Uterus (tissue), 4 donors: ENCODE measurements around the gene ZNG1F. TPM values are rescaled to one million over a fixed set of nuclear protein-coding genes. Genes with fewer than 3 reads are reported as not detected.
"Not testable (repeated sequence)": the region's sequence is repeated elsewhere in the genome, so short reads cannot be mapped to it uniquely, and the experiment has no call there.

Experiments used
- DNase-seq, 2 donors: peaks; one replicate each; pipeline ENCODE4 v3.0.0-alpha.2; 2019 to 2020
- H3K27ac ChIP-seq, 2 donors: fragments of 200-600 bp; sonication (generic); 1 replicate in 1 of 2; 2 replicates in 1 of 2; pipeline ENCODE4 v1.5.1; 2016 to 2018
- H3K27me3 ChIP-seq, 2 donors: fragments of 200-600 bp; sonication (generic); one replicate each; pipeline ENCODE4 v1.5.1; 2018 to 2019; ENCODE audit warnings: control low read depth in 1 of 2
- H3K36me3 ChIP-seq, 2 donors: fragments of 200-600 bp; sonication (generic); one replicate each; pipeline ENCODE4 v1.5.1; 2019; ENCODE audit warnings: control low read depth in 1 of 2
- H3K4me1 ChIP-seq, 2 donors: fragments of 200-600 bp; sonication (generic); one replicate each; pipeline ENCODE4 v1.5.1; 2018 to 2019; ENCODE audit warnings: control low read depth in 1 of 2
- H3K4me3 ChIP-seq, 2 donors: fragments of 200-600 bp; sonication (generic); 1 replicate in 1 of 2; 2 replicates in 1 of 2; pipeline ENCODE4 v1.5.1; 2018 to 2019; ENCODE audit warnings: mild to moderate bottlenecking in 1 of 2
- H3K9me3 ChIP-seq, 2 donors: fragments of 200-600 bp; sonication (generic); one replicate each; pipeline ENCODE4 v1.5.1; 2019; ENCODE audit warnings: control low read depth in 1 of 2
- intact Hi-C: fragments of 100-400 bp; cut with DNase I; formaldehyde crosslinking; loops from one replicate; pipeline ENCODE4 v1.15.1; 2023; ENCODE audit warnings: low total_unique reads
- total RNA-seq, 4 donors: library from RNA; depleted of rRNA in 3 of 4; stranded (reverse); fragments of >200 nt in 3 of 4; gene quantifications; one replicate each; pipeline versions ENCODE4 v1.1.0 to v1.2.4, GENCODE V29; 2014 to 2023
- donor health status: DM: yes; HTN: yes; CAD: no.

The ZNG1F gene
- total RNA-seq, 4 donors from 2014 or later = 1.0 to 20.3 (median 6.0) TPM

GRCh38 chr9:41111414-41111813, 77.7 kb downstream of the ZNG1F start:
- H3K9me3 ChIP-seq, DNase-seq, H3K36me3 ChIP-seq, intact Hi-C loops, H3K4me3 ChIP-seq, H3K27ac ChIP-seq, H3K27me3 ChIP-seq, H3K4me1 ChIP-seq: not testable (repeated sequence)

GRCh38 chr9:41110913-41111312, 78.2 kb downstream of the ZNG1F start:
- H3K36me3 ChIP-seq, H3K9me3 ChIP-seq, DNase-seq, H3K4me1 ChIP-seq, intact Hi-C loops, H3K4me3 ChIP-seq, H3K27me3 ChIP-seq, H3K27ac ChIP-seq: not testable (repeated sequence)

DNA sequence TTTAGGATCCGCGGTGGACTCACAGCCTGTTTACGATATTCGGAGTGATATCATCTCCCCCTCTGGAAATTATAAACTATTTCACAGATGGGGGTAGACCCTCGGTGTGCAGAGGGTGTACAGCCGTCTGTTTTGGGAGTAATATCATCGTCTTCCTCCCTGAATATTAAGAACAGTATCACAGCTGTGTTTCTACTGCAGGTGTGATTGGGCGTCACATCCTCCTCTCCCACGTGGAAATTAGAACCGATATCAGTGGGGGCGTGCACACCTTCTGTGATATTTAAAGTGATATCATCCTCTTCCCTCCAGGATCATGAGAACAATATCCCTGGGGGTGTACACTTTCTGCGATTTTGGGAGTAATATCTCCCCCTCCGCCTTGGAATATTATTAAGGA, 79.9 kb downstream of the ZNG1F start:
- H3K4me1 ChIP-seq, H3K36me3 ChIP-seq, H3K27ac ChIP-seq, intact Hi-C loops, H3K4me3 ChIP-seq, H3K27me3 ChIP-seq, DNase-seq, H3K9me3 ChIP-seq: not testable (repeated sequence)

DNA sequence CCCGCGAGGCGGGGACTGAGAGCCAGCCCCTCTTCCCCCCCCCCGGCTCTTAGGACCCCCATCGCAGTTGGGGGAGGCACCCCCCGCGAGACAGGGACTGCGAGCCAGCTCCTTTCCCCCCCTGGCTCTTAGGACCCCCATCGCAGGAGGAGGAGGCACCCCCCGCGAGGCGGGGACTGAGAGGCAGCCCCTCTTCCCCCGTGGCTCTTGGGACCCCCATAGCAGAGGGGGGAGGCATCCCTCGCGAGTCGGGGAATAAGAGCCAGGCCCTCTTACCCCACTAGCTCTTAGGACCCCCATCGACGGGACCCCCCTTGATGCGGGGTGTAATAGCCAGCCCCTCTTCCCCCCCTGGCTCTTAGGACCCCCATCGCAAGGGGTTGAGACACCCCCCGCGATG, 80.3 kb downstream of the ZNG1F start:
- H3K27ac ChIP-seq, intact Hi-C loops, H3K4me1 ChIP-seq, H3K9me3 ChIP-seq, H3K4me3 ChIP-seq, H3K36me3 ChIP-seq, DNase-seq, H3K27me3 ChIP-seq: not testable (repeated sequence)

DNA sequence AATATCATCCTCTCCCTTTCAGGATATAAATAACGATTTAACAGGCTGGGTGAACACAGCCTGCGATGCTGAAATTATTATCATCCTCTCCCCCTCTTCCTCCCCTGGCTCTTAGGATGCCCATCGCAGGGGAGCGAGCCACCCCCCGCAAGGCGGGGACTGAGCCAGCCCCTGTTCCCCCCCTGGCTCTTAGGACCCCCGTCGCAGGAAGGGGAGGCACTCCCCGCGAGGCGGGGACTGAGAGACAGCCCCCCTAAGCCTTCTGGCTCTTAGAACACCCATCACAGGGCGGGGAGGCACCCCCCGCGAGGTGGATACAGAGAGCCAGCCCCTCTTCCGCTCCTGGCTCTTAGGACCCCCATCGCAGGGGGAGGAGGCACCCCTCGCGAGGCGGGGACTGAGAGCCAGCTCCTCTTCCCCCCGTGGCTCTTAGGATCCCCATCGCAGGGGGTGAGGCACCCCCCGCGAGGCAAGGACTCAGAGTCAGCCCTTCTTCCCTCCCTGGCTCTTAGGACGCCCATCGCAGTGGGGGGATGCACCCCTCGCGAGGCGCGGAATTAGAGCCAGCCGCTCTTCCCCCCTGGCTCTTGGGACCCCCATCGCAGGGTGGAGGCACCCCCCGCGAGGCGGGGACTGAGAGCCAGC, 82.5 kb downstream of the ZNG1F start:
- H3K27me3 ChIP-seq, H3K9me3 ChIP-seq, DNase-seq, H3K36me3 ChIP-seq, H3K4me3 ChIP-seq, intact Hi-C loops, H3K27ac ChIP-seq, H3K4me1 ChIP-seq: not testable (repeated sequence)

DNA sequence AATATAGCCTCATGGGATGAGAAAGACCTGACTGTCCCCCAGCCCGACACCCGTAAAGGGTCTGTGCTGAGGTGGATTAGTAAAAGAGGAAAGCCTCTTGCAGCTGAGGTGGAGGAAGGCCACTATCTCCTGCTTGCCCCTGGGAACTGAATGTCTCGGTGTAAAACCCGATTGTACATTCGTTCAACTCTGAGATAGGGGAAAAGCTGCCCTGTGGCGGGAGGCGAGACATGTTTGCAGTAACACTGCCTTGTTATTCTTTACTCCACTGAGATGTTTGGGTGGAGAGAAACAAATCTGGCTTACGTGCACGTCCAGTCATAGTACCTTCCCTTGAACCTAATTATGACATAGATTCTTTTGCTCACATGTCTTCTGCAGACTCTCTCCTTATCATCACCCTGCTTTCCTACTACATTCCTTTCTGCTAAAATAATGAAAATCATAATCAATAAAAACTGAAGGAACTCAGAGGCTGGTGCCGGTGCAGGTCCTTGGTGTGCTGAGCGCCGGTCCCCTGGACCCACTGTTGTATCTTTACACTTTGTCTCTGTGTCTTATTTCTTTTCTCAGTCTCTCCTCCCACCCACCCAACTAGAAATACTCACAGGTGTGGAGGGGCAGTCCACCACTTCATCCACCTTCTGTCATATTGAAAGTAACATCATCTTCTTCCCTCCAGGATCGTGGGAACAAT, 83.4 kb downstream of the ZNG1F start:
- DNase-seq, H3K27ac ChIP-seq, H3K4me1 ChIP-seq, intact Hi-C loops, H3K27me3 ChIP-seq, H3K9me3 ChIP-seq, H3K4me3 ChIP-seq, H3K36me3 ChIP-seq: not testable (repeated sequence)

GRCh38 chr9:41104542-41104941, 84.6 kb downstream of the ZNG1F start:
- H3K27me3 ChIP-seq, intact Hi-C loops, H3K4me1 ChIP-seq, H3K36me3 ChIP-seq, H3K27ac ChIP-seq, H3K9me3 ChIP-seq, DNase-seq, H3K4me3 ChIP-seq: not testable (repeated sequence)

DNA sequence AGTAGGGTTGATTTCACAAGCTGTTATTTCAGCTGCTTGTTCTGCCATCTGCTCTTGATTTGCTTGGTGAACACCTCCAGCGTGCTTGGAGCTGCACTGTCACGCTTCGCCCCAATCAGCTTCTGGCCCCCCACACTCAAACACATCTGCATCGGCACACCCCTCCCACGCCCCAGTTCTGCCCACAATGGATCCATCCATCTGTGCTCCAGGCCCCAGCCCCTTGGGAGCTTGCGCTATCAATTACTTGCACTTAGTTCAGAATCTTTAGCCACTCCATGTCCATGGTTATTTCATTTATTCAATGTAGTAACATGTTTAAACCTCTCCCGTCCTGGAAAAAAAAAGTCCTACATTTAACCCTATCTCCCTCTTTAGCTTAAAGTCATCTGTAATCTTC, 88.6 kb downstream of the ZNG1F start:
- intact Hi-C loops, H3K4me1 ChIP-seq: not testable (repeated sequence)

DNA sequence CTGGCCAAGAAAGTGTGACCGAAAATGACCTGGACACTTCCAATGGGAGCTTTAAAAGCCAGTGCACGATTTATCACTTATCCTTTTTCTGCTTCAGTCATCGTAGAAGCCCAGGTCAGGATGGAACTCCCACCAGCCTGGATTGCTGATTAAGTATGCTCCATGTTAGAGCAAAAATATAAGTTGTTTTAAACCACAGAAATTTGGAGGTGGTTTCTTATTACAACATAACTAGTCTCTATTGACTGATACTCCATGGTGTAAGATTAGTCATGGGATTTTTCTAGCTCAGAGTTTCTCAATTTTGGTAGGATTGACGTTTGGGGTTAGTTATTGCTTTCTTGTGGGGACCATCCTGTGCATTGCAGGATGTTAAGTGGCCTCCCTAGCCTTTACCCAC, 90.4 kb downstream of the ZNG1F start:
- intact Hi-C loops, H3K9me3 ChIP-seq: not testable (repeated sequence)

More for the DNA sequence above, 88.6 kb downstream of the ZNG1F start:
- not testable (repeated sequence) for H3K36me3 ChIP-seq, H3K9me3 ChIP-seq, H3K27ac ChIP-seq, DNase-seq, H3K27me3 ChIP-seq, H3K4me3 ChIP-seq

DNA sequence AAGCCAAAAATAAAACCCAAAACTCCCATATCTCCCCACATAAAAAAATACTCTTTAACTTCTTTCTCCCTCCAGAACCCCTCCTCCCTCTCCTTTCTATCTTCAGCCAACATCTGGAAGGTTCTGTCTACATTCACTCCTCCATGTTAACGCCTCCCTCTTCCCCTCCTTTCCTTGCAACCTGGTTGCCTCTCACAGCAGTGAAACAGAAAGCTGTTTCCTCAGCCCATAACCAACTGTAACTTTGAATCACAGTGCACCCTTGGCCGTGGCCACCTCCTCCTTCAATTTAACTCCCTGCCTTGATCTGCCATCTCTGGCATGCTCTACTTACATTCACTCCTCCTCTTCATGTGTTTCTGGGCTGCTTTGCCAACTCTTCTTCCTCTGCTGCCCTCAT, 94.1 kb downstream of the ZNG1F start:
- H3K27me3 ChIP-seq, H3K4me1 ChIP-seq, intact Hi-C loops, H3K36me3 ChIP-seq, H3K9me3 ChIP-seq, H3K4me3 ChIP-seq: not testable (repeated sequence)
- peak overlapping the region in 1 of 2 donors; percentile 53 for H3K27ac ChIP-seq
- DNase-seq = peak; percentile 49 to 55

More for the DNA sequence above, 90.4 kb downstream of the ZNG1F start:
- not testable (repeated sequence) for H3K36me3 ChIP-seq, H3K27me3 ChIP-seq, H3K4me1 ChIP-seq, H3K4me3 ChIP-seq, DNase-seq, H3K27ac ChIP-seq

GRCh38 chr9:41094010-41094773, 94.9 kb downstream of the ZNG1F start:
- H3K9me3 ChIP-seq, DNase-seq, intact Hi-C loops, H3K27me3 ChIP-seq, H3K4me3 ChIP-seq, H3K36me3 ChIP-seq, H3K27ac ChIP-seq, H3K4me1 ChIP-seq: not testable (repeated sequence)

DNA sequence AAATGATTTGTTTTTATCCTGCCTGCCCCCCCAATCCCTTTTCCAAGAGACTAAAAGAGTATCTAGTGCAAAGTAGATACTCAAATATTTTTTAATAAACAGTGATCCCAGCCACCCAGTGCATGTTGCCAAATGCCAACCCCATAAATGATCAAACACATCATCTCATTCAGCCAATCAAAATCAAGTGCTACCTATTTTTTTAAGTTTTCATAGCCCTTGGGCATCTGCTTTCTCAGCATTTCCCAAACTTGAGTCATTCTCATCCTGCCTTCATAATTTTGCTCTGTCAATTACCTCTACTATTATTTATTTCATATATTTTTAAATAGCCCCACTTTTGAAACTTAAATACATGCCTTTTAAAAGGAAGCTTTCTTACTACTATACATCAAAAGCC, 98.2 kb downstream of the ZNG1F start:
- H3K27me3 ChIP-seq, H3K9me3 ChIP-seq, DNase-seq, H3K27ac ChIP-seq, H3K36me3 ChIP-seq, intact Hi-C loops, H3K4me3 ChIP-seq, H3K4me1 ChIP-seq: not testable (repeated sequence)

- H3K27me3 ChIP-seq, H3K27ac ChIP-seq, H3K4me3 ChIP-seq, DNase-seq, H3K9me3 ChIP-seq, intact Hi-C loops, H3K36me3 ChIP-seq, H3K4me1 ChIP-seq: not testable (repeated sequence)
Measured at GRCh38 chr9:41090386-41090785, 98.7 kb downstream of the ZNG1F start.
